GM18909 (cell line): ENCODE data around the gene LRRC4.
A peak's percentile ranks its signal among the peaks of the same experiment; 100 is the strongest.

Experiments
- ATAC-seq: cut with Tn5 transposase; IDR thresholded peaks from one replicate; pipeline ENCODE4 v1.9.1; 2021; ENCODE audit warnings: mild to moderate bottlenecking; ENCODE audit not compliant: unreplicated experiment, poor library complexity

LRRC4 gene

GRCh38 chr7:128030654-128031611 is at the start of gene LRRC4:
LRRC4 (minus strand) TSS chr7:128031437; CDS start chr7:128030640, 797 bp downstream.
- ATAC-seq, result peak; percentile 40

- no peak for ATAC-seq
Observed at GRCh38 chr7:128080169-128080568, 48.9 kb upstream of the LRRC4 start.

GRCh38 chr7:128078309-128078708 is 47.1 kb upstream of the LRRC4 start:
- ATAC-seq, result no peak

GRCh38 chr7:128076796-128077271 is 45.6 kb upstream of the LRRC4 start:
- no peak for ATAC-seq

GRCh38 chr7:128076196-128076795 is 45.1 kb upstream of the LRRC4 start:
- ATAC-seq, result no peak

- no peak for ATAC-seq
Observed at GRCh38 chr7:128075242-128076095, 44.2 kb upstream of the LRRC4 start.

- ATAC-seq, result no peak
Observed at GRCh38 chr7:128074736-128075135, 43.5 kb upstream of the LRRC4 start.

- ATAC-seq, result no peak
Observed at GRCh38 chr7:128074336-128074735, 43.1 kb upstream of the LRRC4 start.

GRCh38 chr7:128073671-128074310 is 42.6 kb upstream of the LRRC4 start:
- ATAC-seq, result no peak

GRCh38 chr7:128071801-128072200 is 40.6 kb upstream of the LRRC4 start:
- ATAC-seq, result no peak

GRCh38 chr7:128071376-128071775 is 40.1 kb upstream of the LRRC4 start:
- no peak for ATAC-seq

GRCh38 chr7:128069373-128070364 is 38.4 kb upstream of the LRRC4 start:
- no peak for ATAC-seq

GRCh38 chr7:128068785-128069184 is 37.5 kb upstream of the LRRC4 start:
- ATAC-seq, result no peak

- ATAC-seq, result no peak
Observed at GRCh38 chr7:128067983-128068382, 36.7 kb upstream of the LRRC4 start.

- no peak for ATAC-seq
Observed at GRCh38 chr7:128066858-128067257, 35.6 kb upstream of the LRRC4 start.

- ATAC-seq, result no peak
Observed at GRCh38 chr7:128066395-128066794, 35.2 kb upstream of the LRRC4 start.

- ATAC-seq, result no peak
Observed at GRCh38 chr7:128065872-128066271, 34.6 kb upstream of the LRRC4 start.

GRCh38 chr7:128063088-128063487 is 31.9 kb upstream of the LRRC4 start:
- ATAC-seq, result no peak

GRCh38 chr7:128060018-128060417 is 28.8 kb upstream of the LRRC4 start:
- no peak for ATAC-seq
